GM12891 (cell line): Measurements from ENCODE around the gene SRRM2.

Experiments used
- DNase-seq: peaks from one replicate; pipeline ENCODE4 v3.0.0; 2011; ENCODE audit warnings: low spot score; ENCODE audit not compliant: insufficient read length
- FAIRE-seq: peaks from 2 replicates; lab custom pipeline; 2011; peaks lifted over from hg19 to GRCh38; lab: Jason Lieb, UNC
- PAX5 ChIP-seq: IDR thresholded peaks from 2 replicates; pipeline ENCODE4 v1.6.1; 2011; ENCODE audit warnings: low read length, moderate library complexity, mild to moderate bottlenecking; ENCODE audit not compliant: insufficient read depth, severe bottlenecking
- POLR2A ChIP-seq: IDR thresholded peaks from 2 replicates; pipeline ENCODE4 v1.6.1; 2011; ENCODE audit warnings: low read depth, low read length, control low read depth
- POLR2AphosphoS5 ChIP-seq: IDR thresholded peaks from 2 replicates; pipeline ENCODE4 v1.6.1; 2011; ENCODE audit warnings: low read depth, low read length, control low read depth
- POU2F2 ChIP-seq: IDR thresholded peaks from 2 replicates; pipeline ENCODE4 v1.6.1; 2011; ENCODE audit warnings: low read depth, mild to moderate bottlenecking, control low read depth, low read length, moderate library complexity
- SPI1 ChIP-seq: IDR thresholded peaks from 2 replicates; pipeline ENCODE4 v1.6.1; 2011; ENCODE audit warnings: low read depth, low read length, control low read depth
- TAF1 ChIP-seq: IDR thresholded peaks from 2 replicates; pipeline ENCODE4 v1.6.1; 2011; ENCODE audit warnings: low read depth, low read length, control low read depth

SRRM2 gene

GRCh38 chr16:2779978-2780898 is 27.8 kb downstream of the SRRM2 start:
- FAIRE-seq = no peak
- DNase-seq = no peak
- TF ChIP-seq POU2F2 (no peak), TAF1 (no peak), PAX5 (no peak), POLR2AphosphoS5 (no peak), SPI1 (no peak), POLR2A (no peak)

GRCh38 chr16:2782583-2783351 is 30.3 kb downstream of the SRRM2 start:
- no peak for TF ChIP-seq TAF1
- no peak for TF ChIP-seq SPI1
- no peak for TF ChIP-seq POLR2AphosphoS5
- TF ChIP-seq PAX5 = no peak
- TF ChIP-seq POU2F2 = no peak
- TF ChIP-seq POLR2A = no peak
- DNase-seq (no peak), FAIRE-seq (no peak)

GRCh38 chr16:2783581-2784357 is 31.3 kb downstream of the SRRM2 start:
- DNase-seq = no peak
- TF ChIP-seq PAX5 (no peak), POLR2A (no peak), TAF1 (no peak), POU2F2 (no peak), SPI1 (no peak), POLR2AphosphoS5 (no peak)
- FAIRE-seq = no peak

- no peak for TF ChIP-seq POU2F2
- no peak for TF ChIP-seq SPI1
- TF ChIP-seq POLR2A = no peak
- no peak for TF ChIP-seq PAX5
- no peak for TF ChIP-seq TAF1
- no peak for TF ChIP-seq POLR2AphosphoS5
- DNase-seq (no peak), FAIRE-seq (no peak)
These were observed 32.1 kb downstream of the SRRM2 start for GRCh38 chr16:2784358-2785100.

GRCh38 chr16:2785101-2785991 is 32.9 kb downstream of the SRRM2 start:
- DNase-seq = no peak
- no peak for TF ChIP-seq POU2F2
- TF ChIP-seq SPI1 = no peak
- no peak for TF ChIP-seq POLR2A
- no peak for TF ChIP-seq POLR2AphosphoS5
- no peak for TF ChIP-seq TAF1
- TF ChIP-seq PAX5 = no peak
- no peak for FAIRE-seq

GRCh38 chr16:2786061-2786825 is 33.8 kb downstream of the SRRM2 start:
- TF ChIP-seq SPI1 = no peak
- no peak for TF ChIP-seq POLR2A
- TF ChIP-seq POLR2AphosphoS5 = no peak
- TF ChIP-seq PAX5 = no peak
- TF ChIP-seq TAF1 = no peak
- FAIRE-seq (no peak), DNase-seq (no peak)

- no peak for FAIRE-seq
- no peak for DNase-seq
- TF ChIP-seq POU2F2 = no peak
- TF ChIP-seq SPI1 = no peak
- no peak for TF ChIP-seq POLR2A
- no peak for TF ChIP-seq TAF1
- TF ChIP-seq POLR2AphosphoS5 = no peak
- no peak for TF ChIP-seq PAX5
These were observed 34.4 kb downstream of the SRRM2 start for GRCh38 chr16:2786826-2787151.
